Measurements from ENCODE around the gene SHKBP1.

SHKBP1 gene

DNA sequence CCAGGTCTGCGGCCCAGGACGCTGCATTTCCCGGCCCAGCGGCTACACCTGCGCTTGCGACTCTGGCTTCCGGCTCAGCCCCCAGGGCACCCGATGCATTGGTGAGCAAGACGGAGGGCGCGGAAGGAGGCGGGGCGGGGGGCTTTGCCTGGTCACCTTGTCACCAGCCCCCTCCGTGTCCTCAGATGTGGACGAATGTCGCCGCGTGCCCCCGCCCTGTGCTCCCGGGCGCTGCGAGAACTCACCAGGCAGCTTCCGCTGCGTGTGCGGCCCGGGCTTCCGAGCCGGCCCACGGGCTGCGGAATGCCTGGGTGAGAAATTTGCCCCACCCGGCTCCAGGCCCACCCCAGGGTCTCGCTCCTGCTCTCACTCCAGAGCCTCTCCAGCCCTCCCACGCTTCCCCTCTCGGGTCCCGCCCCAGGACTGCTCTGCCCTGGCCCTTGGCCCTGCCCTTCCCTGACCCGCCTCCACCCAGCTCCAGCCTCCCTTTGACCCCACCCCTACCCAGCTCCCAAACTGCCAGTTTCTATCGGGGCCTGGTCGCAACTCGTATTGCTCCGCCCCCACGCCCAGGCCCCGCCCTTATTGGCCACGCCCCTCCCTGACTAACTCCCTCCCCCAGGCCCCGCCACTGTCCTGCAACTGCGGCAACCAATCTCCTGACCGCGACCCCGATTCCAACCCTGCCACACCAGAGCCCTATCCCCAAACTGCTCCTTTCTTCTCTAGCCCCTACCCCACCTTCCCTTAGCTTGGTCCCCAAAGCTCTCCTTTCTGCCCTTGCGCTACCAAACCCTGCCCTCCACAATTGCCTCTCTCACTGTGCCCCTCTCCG lies 33.1 kb downstream of the SHKBP1 start (continued):
- TF ChIP-seq ZNF843 (tag by site-specific recombination; IDR thresholded peaks at IDR 0.05) (peak; percentile 34; the same call in 1 of the 2 replicates), ZBTB48 (tag by site-specific recombination; IDR thresholded peaks at IDR 0.05) (peak; percentile 89), ZNF664 (tag by site-specific recombination; IDR thresholded peaks at IDR 0.05) (no peak), ZNF24 (tag by site-specific recombination; IDR thresholded peaks at IDR 0.05) (no peak), ZNF350 (tag by site-specific recombination; IDR thresholded peaks at IDR 0.05) (no peak), KLF7 (tag by site-specific recombination; IDR thresholded peaks at IDR 0.05; ENCODE audit: borderline replicate concordance) (peak; percentile 66; the same call in 1 of the 2 replicates), ZNF692 (tag by site-specific recombination; IDR thresholded peaks at IDR 0.05) (no peak), ZNF621 (tag by site-specific recombination; IDR thresholded peaks at IDR 0.05) (no peak), PBX3 (CRISPR knock-in tag; IDR thresholded peaks at IDR 0.05) (no peak), SCRT1 (tag by site-specific recombination; IDR thresholded peaks at IDR 0.05; ENCODE audit: borderline replicate concordance) (no peak), PRDM10 (tag by site-specific recombination; IDR thresholded peaks at IDR 0.05) (peak; percentile 54), ZNF677 (tag by site-specific recombination; IDR thresholded peaks at IDR 0.05) (0 out of 2 replicates have a peak, but pooled peaks have one; percentile 14), OSR2 (tag by site-specific recombination; IDR thresholded peaks at IDR 0.05) (peak; percentile 60), ZNF791 (tag by site-specific recombination; IDR thresholded peaks at IDR 0.05) (no peak; the same call in 1 of the 2 replicates), EGR2 (tag by site-specific recombination; IDR thresholded peaks at IDR 0.05; ENCODE audit: low read depth) (peak; percentile 91), ZNF174 (tag by site-specific recombination; IDR thresholded peaks at IDR 0.05) (no peak), ZNF768 (tag by site-specific recombination; IDR thresholded peaks at IDR 0.05) (no peak), ZNF221 (tag by site-specific recombination; IDR thresholded peaks at IDR 0.05; ENCODE audit: borderline replicate concordance) (no peak), ZBTB17 (tag by site-specific recombination; IDR thresholded peaks at IDR 0.05) (no peak; the same call in 1 of the 2 replicates), ZNF623 (tag by site-specific recombination; IDR thresholded peaks at IDR 0.05) (no peak), ZNF184 (tag by site-specific recombination; IDR thresholded peaks at IDR 0.05) (no peak), KLF1 (tag by site-specific recombination; IDR thresholded peaks at IDR 0.05) (peak; percentile 100), ZNF324 (tag by site-specific recombination; IDR thresholded peaks at IDR 0.05) (no peak; the same call in 1 of the 2 replicates)
- TF ChIP-seq, protein P1, sequence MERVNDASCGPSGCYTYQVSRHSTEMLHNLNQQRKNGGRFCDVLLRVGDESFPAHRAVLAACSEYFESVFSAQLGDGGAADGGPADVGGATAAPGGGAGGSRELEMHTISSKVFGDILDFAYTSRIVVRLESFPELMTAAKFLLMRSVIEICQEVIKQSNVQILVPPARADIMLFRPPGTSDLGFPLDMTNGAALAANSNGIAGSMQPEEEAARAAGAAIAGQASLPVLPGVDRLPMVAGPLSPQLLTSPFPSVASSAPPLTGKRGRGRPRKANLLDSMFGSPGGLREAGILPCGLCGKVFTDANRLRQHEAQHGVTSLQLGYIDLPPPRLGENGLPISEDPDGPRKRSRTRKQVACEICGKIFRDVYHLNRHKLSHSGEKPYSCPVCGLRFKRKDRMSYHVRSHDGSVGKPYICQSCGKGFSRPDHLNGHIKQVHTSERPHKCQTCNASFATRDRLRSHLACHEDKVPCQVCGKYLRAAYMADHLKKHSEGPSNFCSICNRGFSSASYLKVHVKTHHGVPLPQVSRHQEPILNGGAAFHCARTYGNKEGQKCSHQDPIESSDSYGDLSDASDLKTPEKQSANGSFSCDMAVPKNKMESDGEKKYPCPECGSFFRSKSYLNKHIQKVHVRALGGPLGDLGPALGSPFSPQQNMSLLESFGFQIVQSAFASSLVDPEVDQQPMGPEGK (tag by site-specific recombination; IDR thresholded peaks at IDR 0.05) = peak; percentile 95
- TF ChIP-seq, protein P2, sequence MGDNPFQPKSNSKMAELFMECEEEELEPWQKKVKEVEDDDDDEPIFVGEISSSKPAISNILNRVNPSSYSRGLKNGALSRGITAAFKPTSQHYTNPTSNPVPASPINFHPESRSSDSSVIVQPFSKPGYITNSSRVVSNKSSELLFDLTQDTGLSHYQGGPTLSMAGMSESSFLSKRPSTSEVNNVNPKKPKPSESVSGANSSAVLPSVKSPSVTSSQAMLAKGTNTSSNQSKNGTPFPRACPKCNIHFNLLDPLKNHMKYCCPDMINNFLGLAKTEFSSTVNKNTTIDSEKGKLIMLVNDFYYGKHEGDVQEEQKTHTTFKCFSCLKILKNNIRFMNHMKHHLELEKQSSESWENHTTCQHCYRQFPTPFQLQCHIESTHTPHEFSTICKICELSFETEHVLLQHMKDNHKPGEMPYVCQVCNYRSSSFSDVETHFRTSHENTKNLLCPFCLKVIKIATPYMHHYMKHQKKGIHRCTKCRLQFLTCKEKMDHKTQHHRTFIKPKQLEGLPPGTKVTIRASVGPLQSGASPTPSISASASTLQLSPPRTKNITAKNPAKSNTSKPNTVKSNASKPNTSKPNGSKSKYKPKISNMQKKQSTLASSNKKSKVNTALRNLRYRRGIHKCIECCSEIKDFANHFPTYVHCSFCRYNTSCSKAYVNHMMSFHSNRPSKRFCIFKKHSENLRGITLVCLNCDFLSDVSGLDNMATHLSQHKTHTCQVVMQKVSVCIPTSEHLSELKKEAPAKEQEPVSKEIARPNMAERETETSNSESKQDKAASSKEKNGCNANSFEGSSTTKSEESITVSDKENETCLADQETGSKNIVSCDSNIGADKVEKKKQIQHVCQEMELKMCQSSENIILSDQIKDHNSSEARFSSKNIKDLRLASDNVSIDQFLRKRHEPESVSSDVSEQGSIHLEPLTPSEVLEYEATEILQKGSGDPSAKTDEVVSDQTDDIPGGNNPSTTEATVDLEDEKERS (tag by site-specific recombination; IDR thresholded peaks at IDR 0.05) = no peak; the same call in 1 of the 2 replicates
- TF ChIP-seq, protein P3, sequence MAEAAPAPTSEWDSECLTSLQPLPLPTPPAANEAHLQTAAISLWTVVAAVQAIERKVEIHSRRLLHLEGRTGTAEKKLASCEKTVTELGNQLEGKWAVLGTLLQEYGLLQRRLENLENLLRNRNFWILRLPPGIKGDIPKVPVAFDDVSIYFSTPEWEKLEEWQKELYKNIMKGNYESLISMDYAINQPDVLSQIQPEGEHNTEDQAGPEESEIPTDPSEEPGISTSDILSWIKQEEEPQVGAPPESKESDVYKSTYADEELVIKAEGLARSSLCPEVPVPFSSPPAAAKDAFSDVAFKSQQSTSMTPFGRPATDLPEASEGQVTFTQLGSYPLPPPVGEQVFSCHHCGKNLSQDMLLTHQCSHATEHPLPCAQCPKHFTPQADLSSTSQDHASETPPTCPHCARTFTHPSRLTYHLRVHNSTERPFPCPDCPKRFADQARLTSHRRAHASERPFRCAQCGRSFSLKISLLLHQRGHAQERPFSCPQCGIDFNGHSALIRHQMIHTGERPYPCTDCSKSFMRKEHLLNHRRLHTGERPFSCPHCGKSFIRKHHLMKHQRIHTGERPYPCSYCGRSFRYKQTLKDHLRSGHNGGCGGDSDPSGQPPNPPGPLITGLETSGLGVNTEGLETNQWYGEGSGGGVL (tag by site-specific recombination; IDR thresholded peaks at IDR 0.05) = peak; percentile 92
